OCI-LY7 (cell line): ENCODE data around the gene RPUSD2.

ENCODE experiments used
- CTCF ChIP-seq: fragments of 200-600 bp; sonication (generic); conservative IDR thresholded peaks from 2 replicates; pipeline ENCODE4 v1.5.1; 2014; ENCODE audit warnings: mild to moderate bottlenecking, antibody characterized with exemption, low read length, moderate library complexity, mixed read lengths
- EZH2phosphoT487 ChIP-seq: fragments of 200-600 bp; sonication (generic); IDR thresholded peaks from 2 replicates; pipeline ENCODE4 v1.6.1; 2018; ENCODE audit warnings: low read depth, borderline replicate concordance, mild to moderate bottlenecking, mixed run types, antibody characterized with exemption, low read length, moderate library complexity, mixed read lengths

DNA sequence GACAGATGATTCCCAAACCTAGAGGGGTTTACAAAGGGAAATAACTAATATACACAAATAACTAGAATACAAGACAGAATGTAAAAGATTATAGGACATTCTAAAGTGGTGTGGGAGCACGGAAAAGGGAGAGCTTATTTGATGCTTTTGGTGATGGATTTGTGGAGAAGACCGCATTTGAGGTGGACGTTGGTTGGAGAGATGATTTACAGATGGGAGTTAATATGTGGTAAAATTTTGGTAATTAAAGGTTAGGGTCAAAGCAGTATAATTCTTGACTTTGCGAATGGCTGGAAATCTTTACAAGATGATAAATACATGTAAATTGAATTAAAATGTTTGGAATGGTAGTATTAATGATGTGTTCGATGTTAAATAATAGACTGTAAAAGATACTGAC lies 26.1 kb downstream of the RPUSD2 start:
- TF ChIP-seq CTCF (no peak), EZH2phosphoT487 (no peak)
